Measurements from ENCODE around the gene MIEF1.
A peak's percentile ranks its signal among the peaks of the same experiment; 100 is the strongest.
"Not testable (repeated sequence)": the region's sequence is repeated elsewhere in the genome, so short reads cannot be mapped to it uniquely, and the experiment has no call there.

Gene MIEF1

GRCh38 chr22:39512026-39512425, 9.9 kb downstream of the MIEF1 start:
- DNase-seq (ENCODE audit: low read depth in 2 of 3, low spot score in 2 of 3): no peak

- no peak for DNase-seq (ENCODE audit: low read depth in 2 of 3, low spot score in 2 of 3)
These were observed 11.7 kb downstream of the MIEF1 start for GRCh38 chr22:39513791-39514190.

DNA sequence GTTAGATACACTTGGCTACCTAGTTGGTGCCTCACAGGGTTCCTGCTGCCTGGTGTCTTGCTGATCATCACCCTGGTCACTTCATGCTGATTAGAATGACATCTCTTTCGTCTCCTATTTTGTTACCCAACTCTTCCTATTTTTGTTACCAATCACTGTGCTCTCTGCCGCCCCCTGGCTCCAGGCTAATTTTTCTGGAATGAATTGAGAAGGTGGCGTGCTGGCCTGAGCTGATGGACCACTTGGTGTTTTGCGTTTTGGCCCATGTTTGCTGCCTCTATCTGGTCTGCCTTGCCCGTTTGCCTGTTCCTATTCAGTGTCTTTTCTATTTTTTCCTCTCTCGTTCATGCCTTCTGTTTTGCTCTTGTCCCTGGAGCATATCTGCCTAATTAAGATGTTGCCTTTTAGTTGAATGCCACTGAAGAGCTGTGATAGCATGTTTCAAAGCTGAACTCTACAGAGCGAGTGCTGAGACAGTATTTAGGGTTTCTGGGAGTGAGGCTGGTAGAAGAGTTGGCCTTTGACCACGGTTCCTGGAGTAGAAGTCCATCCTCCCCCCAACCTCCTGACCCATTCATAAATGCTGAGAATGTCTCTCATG, 12.4 kb downstream of the MIEF1 start:
- no peak for DNase-seq (ENCODE audit: low read depth in 2 of 3, low spot score in 2 of 3)

DNA sequence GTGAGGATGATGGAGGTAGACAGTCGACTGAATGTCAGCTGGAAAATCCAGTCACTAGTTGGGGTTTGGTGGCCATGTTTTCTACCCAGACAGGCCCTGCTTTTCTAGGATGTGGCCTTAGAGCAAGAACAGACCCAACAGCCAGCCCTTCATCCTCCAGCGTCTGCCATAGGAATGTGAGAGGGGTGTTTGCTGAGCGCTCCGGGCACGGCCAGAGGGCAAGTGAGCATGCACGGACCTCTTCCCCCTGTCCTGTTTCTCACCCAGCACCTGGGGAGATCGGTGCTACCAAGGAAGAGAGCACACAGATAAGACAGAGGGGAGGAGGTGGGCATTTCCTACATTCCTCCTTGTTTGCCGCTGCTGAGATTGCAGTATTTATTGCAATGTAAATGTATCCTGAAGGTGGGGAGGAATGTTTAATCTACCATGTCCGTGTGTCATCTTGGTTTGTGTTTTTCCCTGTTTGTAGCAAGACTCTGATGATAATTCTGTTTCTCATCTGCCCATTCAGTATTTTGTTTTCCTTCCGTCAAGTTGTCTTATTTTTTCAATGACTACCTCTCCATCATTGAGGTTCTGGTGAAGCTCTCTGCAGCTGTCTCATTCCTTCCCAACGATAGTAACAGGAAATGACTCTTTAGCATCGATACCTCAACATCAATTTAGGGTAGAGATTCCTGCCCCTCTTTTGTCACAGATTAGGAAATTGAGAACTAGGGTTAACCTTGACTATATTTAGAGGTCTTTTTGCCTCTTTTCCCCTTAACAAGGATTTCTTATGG, 13.4 kb downstream of the MIEF1 start:
- no peak for DNase-seq (ENCODE audit: low read depth in 2 of 3, low spot score in 2 of 3)

DNA sequence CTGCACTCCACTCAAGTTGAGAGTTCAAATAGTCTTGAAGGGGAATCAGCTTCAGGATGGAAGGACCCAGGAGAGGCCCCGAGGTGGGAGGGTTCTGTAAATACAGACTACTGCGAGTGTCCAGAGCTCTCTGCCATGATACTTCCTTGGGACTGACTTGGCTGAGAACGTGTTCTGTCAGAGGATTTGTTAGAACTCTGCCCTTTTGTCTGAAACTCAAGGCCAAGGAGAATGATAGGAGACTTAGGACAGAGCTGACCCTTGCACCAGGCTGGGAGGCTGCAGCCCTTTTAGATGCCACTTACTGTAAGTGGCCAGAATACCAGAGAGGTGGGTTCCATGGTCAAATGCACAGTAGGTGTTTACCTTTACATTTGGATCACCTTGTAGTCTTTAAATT, 15.4 kb downstream of the MIEF1 start:
- no peak for DNase-seq (ENCODE audit: low read depth in 2 of 3, low spot score in 2 of 3)

DNA sequence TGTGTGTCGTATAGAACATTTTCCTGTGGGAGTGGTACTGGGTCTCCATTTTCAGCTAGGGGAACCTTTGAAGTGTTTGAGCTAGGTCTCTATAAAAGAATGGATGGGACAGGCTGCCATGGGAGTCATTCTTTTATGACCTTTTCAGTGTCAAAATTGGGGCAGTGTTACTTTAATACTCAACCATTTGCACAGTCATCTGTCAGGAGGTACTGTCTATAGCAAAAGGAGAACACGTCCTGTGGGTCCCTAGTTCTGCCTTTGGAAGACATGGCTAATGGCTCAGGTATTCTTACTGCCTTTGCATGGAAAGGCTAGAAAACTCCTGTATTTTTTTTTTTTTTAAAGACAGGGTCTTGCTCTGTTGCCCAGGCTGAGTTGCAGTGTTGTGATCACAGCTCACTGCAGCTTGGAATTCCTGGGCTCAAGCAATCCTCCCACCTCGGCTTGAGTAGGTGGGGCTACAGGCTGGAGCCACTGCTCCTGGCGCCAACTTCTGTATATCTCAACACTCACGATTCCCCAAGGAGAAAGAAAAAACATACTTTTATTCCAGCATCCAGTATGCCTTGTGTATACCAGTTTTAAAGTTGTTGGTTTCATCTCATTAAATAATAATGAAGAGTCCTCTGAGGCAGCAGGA, 16.2 kb downstream of the MIEF1 start:
- DNase-seq (ENCODE audit: low read depth in 2 of 3, low spot score in 2 of 3): no peak

GRCh38 chr22:39518996-39519680, 17.0 kb downstream of the MIEF1 start:
- DNase-seq (ENCODE audit: low read depth in 2 of 3, low spot score in 2 of 3): no peak

GRCh38 chr22:39519681-39520225, 17.7 kb downstream of the MIEF1 start:
- peak in 1 of 3 experiments; percentile 86 for DNase-seq (ENCODE audit: low read depth in 2 of 3, low spot score in 2 of 3)

DNA sequence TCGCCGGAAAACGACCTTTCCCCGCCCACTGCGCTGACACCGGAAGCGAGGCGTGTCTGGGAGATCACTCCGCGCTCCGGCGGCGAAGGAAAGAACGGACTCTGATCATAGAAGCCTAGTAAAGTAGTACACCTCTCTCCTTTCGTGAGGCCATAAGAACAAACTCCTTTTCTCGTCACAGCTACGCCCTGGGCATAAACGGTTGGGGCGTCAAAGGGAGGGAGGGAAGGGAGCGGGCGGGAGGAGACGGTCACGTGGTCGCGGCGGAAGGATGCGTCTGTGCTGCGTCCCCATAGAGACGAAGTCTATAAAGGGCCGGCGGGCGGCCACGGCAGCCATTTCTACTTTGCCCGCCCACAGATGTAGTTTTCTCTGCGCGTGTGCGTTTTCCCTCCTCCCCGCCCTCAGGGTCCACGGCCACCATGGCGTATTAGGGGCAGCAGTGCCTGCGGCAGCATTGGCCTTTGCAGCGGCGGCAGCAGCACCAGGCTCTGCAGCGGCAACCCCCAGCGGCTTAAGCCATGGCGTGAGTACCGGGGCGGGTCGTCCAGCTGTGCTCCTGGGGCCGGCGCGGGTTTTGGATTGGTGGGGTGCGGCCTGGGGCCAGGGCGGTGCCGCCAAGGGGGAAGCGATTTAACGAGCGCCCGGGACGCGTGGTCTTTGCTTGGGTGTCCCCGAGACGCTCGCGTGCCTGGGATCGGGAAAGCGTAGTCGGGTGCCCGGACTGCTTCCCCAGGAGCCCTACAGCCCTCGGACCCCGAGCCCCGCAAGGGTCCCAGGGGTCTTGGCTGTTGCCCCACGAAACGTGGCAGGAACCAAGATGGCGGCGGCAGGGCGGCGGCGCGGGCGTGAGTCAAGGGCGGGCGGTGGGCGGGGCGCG, 18.4 kb downstream of the MIEF1 start, which contains the start of gene ATF4:
Gene ATF4 (plus strand): TSS at position 337 of the 880 bp plus-strand sequence. CDS start 884 bp downstream, outside the sequence.
- peak; percentile 68 to 98 (median 93) for DNase-seq (ENCODE audit: low read depth in 2 of 3, low spot score in 2 of 3)

DNA sequence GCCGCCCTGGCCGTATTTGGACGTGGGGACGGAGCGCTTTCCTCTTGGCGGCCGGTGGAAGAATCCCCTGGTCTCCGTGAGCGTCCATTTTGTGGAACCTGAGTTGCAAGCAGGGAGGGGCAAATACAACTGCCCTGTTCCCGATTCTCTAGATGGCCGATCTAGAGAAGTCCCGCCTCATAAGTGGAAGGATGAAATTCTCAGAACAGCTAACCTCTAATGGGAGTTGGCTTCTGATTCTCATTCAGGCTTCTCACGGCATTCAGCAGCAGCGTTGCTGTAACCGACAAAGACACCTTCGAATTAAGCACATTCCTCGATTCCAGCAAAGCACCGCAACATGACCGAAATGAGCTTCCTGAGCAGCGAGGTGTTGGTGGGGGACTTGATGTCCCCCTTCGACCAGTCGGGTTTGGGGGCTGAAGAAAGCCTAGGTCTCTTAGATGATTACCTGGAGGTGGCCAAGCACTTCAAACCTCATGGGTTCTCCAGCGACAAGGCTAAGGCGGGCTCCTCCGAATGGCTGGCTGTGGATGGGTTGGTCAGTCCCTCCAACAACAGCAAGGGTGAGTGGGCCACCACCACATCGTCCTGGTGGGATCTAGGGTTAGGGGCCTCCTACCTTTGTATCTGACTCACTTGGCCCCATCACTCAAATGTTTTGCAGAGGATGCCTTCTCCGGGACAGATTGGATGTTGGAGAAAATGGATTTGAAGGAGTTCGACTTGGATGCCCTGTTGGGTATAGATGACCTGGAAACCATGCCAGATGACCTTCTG, 19.2 kb downstream of the MIEF1 start:
- DNase-seq (ENCODE audit: low read depth in 2 of 3, low spot score in 2 of 3): not testable (repeated sequence)

GRCh38 chr22:39522091-39522490, 20.0 kb downstream of the MIEF1 start:
- not testable (repeated sequence) for DNase-seq (ENCODE audit: low read depth in 2 of 3, low spot score in 2 of 3)

GRCh38 chr22:39522567-39523300, 20.6 kb downstream of the MIEF1 start:
- no peak for DNase-seq (ENCODE audit: low read depth in 2 of 3, low spot score in 2 of 3)

DNA sequence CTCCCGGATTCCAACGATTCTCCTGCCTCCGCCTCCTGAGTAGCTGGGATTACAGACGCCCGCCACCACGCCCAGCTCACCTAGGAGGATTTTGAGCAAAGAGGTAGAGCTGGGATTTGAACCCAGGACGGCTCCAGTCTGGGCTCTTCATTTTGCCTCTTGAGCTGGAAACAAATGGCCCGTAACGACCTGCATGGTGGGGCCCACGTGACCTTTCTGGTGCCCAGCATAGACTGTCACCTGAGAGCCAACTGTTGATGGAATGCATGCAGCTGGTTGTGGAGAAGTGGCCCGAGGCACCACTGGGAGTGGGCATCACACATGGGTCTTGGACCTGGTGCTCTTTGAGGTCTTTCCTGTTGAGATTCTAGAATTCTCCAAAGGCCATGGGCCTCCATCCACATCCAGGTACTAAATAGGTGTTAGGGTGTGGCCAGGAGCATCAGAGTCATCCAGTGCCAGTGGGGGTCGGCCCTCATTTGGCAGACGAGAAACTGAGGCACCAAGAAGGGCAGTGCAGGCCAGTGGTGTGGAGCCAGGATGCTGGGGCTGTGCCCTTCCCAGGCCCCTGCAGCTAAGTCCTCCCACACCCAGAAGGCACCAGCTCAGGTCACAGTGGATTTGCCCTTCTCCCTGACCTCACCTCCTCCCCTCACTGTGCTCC, 22.1 kb downstream of the MIEF1 start:
- DNase-seq (ENCODE audit: low read depth in 2 of 3, low spot score in 2 of 3): no peak

DNA sequence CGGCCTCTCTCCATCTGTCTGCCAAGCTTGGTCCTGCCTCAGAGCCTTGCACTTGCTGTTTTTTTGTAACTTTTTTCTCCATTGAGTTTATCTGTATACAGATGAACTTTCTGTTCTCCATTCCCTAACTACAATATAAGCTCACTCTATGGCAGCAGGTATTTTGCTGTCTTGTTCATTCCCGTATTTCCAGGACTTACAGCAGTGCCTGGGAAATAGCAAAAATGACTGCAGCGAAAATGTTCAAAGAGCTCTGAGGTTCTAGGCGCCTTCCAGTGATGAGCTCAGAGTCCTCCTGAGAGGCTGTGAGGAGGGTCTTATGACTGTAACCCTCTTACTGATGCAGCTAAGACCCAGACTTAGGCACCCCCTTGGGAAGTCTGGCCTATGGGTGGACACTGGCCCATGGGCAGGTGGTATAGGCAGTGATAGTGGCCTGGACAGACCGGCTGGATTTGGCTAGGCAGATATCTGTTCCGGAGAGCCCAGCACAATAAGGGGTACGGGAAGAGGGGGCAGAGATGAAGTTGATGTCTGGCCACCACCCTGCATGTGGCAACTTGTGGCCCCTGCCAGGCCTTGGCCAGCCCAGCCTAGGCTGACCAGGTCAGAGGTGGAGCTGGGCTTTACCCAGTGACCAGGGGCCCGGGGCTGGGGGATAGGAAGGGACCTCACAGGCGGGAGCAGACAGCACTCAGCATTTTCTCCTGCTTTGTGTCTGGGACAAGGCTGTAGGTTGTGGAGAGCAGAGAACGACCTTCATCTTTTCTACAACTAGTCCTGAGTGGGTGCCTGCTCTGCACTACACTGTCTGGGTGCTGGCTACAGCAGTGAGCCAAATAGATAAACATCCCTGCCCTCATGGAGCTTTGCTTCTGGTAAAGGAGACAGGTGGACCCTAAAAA, 22.9 kb downstream of the MIEF1 start:
- DNase-seq (ENCODE audit: low read depth in 2 of 3, low spot score in 2 of 3): no peak

DNA sequence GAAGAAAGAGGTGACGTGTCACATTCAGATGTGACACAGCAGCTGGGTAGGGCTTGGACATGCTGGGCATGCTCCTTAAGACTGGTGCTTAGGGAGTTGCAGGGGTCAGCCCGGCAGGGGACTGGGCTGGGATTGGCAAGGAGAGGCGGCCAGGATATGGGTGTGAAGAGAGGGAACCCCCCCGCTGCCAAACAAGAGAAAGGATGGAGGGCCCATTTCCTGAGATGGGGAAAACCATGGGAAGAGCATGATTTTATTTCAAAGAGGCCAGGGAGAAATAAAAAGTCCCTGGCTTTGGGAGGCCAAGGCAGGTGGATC, 23.5 kb downstream of the MIEF1 start:
- no peak for DNase-seq (ENCODE audit: low read depth in 2 of 3, low spot score in 2 of 3)

DNA sequence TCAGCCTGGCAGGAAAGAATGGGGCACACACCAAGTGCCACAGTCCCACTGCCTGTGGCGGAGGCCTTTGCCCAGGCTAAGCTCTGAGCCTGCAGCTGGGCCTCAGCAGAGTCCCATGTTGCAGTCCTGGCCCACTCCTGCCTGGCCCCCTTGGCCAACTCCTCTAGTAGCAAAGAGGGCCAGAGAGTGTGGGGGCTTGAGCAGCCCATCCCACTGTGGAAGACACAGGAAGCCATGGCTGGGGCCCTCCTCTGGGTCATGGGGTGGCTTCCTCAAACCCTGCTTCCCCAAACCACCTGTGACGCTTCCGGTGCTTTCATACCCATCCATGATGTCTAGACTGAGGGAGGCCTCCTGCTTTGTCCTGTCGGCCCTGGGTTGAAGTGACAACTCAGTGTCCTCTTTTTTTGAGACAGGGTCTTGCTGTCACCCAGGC, 24.7 kb downstream of the MIEF1 start:
- DNase-seq (ENCODE audit: low read depth in 2 of 3, low spot score in 2 of 3): no peak

DNA sequence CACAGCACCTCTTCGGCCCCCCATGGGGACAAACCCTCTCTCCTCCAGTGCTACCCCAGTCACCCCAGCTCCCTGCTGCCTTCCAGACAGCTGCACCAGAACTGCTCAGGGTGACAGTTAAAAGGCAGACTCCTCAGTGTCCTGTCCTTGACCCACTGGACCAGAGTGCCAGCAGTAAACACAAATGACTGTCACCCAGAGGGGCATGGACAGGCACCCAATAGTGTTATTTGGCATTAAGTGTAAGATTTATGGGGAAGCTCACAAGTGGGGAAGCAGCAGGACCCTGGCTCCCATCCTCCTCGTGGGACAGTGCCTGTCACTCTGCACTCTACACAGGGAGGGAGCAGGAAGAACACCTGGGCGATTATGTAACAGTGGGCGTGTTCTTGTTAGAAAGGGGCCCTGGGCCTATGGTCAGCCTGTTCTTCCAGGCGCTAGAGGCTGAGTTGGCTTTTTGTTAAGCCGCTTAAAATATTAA, 25.4 kb downstream of the MIEF1 start:
- no peak for DNase-seq (ENCODE audit: low read depth in 2 of 3, low spot score in 2 of 3)
